ENCODE data around the gene SLC13A4. TPM values are rescaled to one million over a fixed set of nuclear protein-coding genes. Genes with fewer than 3 reads are reported as not detected.

The SLC13A4 gene
- total and polyA plus RNA-seq, 2 of the 13 experiments (the other 11 are each of a cell fraction or from before 2014, with no cell fraction given) = 0.04 TPM; not detected in 1

GRCh38 chr7:135763261-135763660 lies 35.3 kb upstream of the SLC13A4 start:
- no peak overlapping the region for H3K4me3 ChIP-seq (replicated peaks in 1 of 3; ENCODE audit: insufficient read depth in 1 of 3, low read depth in 2 of 3, low read length in 3 of 3)
- in situ Hi-C loops (cut with HindIII; ENCODE audit: extremely low pct_ligation_motif_present, low pct_unique_long_range_greater_than_20kb) = no loop called here

GRCh38 chr7:135761751-135762488 lies 33.9 kb upstream of the SLC13A4 start:
- no peak overlapping the region for H3K27ac ChIP-seq (ENCODE audit: extremely low read length, insufficient read depth, low read length)
- H3K4me1 ChIP-seq (ENCODE audit: insufficient read depth, low read length) = peaks cover 5% of the 10 kb centered on the region; the same call in 1 of the 2 replicates
- H3K9me3 ChIP-seq (ENCODE audit: low read length) = no peaks in the 10 kb centered on the region
- H3K79me2 ChIP-seq (ENCODE audit: insufficient read depth, low read length) = no peaks in the 10 kb centered on the region
- peaks cover 5 to 43% of the 10 kb centered on the region in 2 experiments; a peak in 4 of 5 replicates for H3K27me3 ChIP-seq (ENCODE audit: control insufficient read depth in 1 of 2, insufficient read depth in 2 of 2, low read length in 2 of 2)
- H3K36me3 ChIP-seq (replicated peaks in 1 of 2; ENCODE audit: control insufficient read depth in 1 of 2, insufficient read depth in 2 of 2, low read length in 2 of 2) = no peaks in the 10 kb centered on the region
- no peak for TF ChIP-seq MTERF4 (CRISPR knock-in tag; IDR thresholded peaks at IDR 0.05)
- TF ChIP-seq REST (IDR thresholded peaks at IDR 0.05; ENCODE audit: borderline replicate concordance in 1 of 2, low read depth in 1 of 2, low read length in 2 of 2) = no peak
- TF ChIP-seq RNF219 (CRISPR knock-in tag; IDR thresholded peaks at IDR 0.05) = no peak
- no peak for TF ChIP-seq RFXAP (CRISPR knock-in tag; IDR thresholded peaks at IDR 0.05; ENCODE audit: borderline replicate concordance)
- TF ChIP-seq ZBTB26 (CRISPR knock-in tag; IDR thresholded peaks at IDR 0.05; ENCODE audit: borderline replicate concordance) = no peak
- no peak for TF ChIP-seq PHF8 (CRISPR knock-in tag; IDR thresholded peaks at IDR 0.05)
- no TSS peak for BruUV-seq (replicated peaks)
- H3K4me3 ChIP-seq (replicated peaks in 1 of 3; ENCODE audit: insufficient read depth in 1 of 3, low read depth in 2 of 3, low read length in 3 of 3) = no peak overlapping the region
- no peak overlapping the region for H2AFZ ChIP-seq (ENCODE audit: low read length)
- in situ Hi-C loops (cut with HindIII; ENCODE audit: extremely low pct_ligation_motif_present, low pct_unique_long_range_greater_than_20kb) (no loop called here), intact Hi-C loops (cut with micrococcal nuclease; ENCODE audit: unreplicated experiment) (no loop called here)
- H3K9ac ChIP-seq (ENCODE audit: insufficient read depth, low read depth, low read length) = no peak overlapping the region
- FAIRE-seq (no peak), DNase-seq (ENCODE audit: low spot score) (no peak), ATAC-seq (peak; percentile 51)
- CTCF ChIA-PET (ENCODE audit: low intra/inter-chr PET ratio, low total read pairs) = no interaction called here
- no peaks in the 10 kb centered on the region for H4K20me1 ChIP-seq (ENCODE audit: insufficient read depth, low read length)
- 31% methylated on average over 5 of the region's 10 CpGs for WGBS (ENCODE audit: low lambda C conversion rate)
- H3K4me2 ChIP-seq (ENCODE audit: low read depth, low read length) = 0 out of 2 replicates have a peak overlapping the region, but pooled peaks have one; percentile 10
- POLR2A ChIA-PET = no interaction called here

More at GRCh38 chr7:135763261-135763660, 35.3 kb upstream of the SLC13A4 start:
- Histone ChIP-seq H3K27me3 (ENCODE audit: control insufficient read depth in 1 of 2, insufficient read depth in 2 of 2, low read length in 2 of 2) (peaks cover 6 to 43% of the 10 kb centered on the region in 2 experiments; a peak in 4 of 5 replicates), H3K79me2 (ENCODE audit: insufficient read depth, low read length) (no peaks in the 10 kb centered on the region), H3K36me3 (replicated peaks in 1 of 2; ENCODE audit: control insufficient read depth in 1 of 2, insufficient read depth in 2 of 2, low read length in 2 of 2) (no peaks in the 10 kb centered on the region), H3K4me2 (ENCODE audit: low read depth, low read length) (no peak overlapping the region), H3K27ac (ENCODE audit: extremely low read length, insufficient read depth, low read length) (no peak overlapping the region), H3K9me3 (ENCODE audit: low read length) (no peaks in the 10 kb centered on the region), H3K4me1 (ENCODE audit: insufficient read depth, low read length) (peaks cover 5% of the 10 kb centered on the region; the same call in 1 of the 2 replicates), H4K20me1 (ENCODE audit: insufficient read depth, low read length) (no peaks in the 10 kb centered on the region), H2AFZ (ENCODE audit: low read length) (no peak overlapping the region), H3K9ac (ENCODE audit: insufficient read depth, low read depth, low read length) (no peak overlapping the region)
- no peak for ATAC-seq
- ChIA-PET POLR2A (no interaction called here), CTCF (ENCODE audit: low intra/inter-chr PET ratio, low total read pairs) (no interaction called here)
- FAIRE-seq = no peak
- intact Hi-C loops (cut with micrococcal nuclease; ENCODE audit: unreplicated experiment) = no loop called here
- no TSS peak for BruUV-seq (replicated peaks)
- TF ChIP-seq ZNF761 (CRISPR knock-in tag; conservative IDR thresholded peaks at IDR 0.05) (no peak), GPN1 (CRISPR knock-in tag; IDR thresholded peaks at IDR 0.05; ENCODE audit: borderline replicate concordance) (no peak), ZNF616 (CRISPR knock-in tag; IDR thresholded peaks at IDR 0.05; ENCODE audit: low read depth) (no peak)
- WGBS (ENCODE audit: low lambda C conversion rate) = no CpG with 5 or more reads among the region's 2 CpGs
- DNase-seq (ENCODE audit: low spot score) = no peak

Measured in HepG2 (cell line).